ENCODE results near the gene ICAM1. TPM values are rescaled to one million over a fixed set of nuclear protein-coding genes. Genes with fewer than 3 reads are reported as not detected.

The ICAM1 gene
- total and polyA plus RNA-seq, 2 of the 13 experiments (the other 11 are each of a cell fraction or from before 2014, with no cell fraction given), result 37.9 to 98.4 TPM

DNA sequence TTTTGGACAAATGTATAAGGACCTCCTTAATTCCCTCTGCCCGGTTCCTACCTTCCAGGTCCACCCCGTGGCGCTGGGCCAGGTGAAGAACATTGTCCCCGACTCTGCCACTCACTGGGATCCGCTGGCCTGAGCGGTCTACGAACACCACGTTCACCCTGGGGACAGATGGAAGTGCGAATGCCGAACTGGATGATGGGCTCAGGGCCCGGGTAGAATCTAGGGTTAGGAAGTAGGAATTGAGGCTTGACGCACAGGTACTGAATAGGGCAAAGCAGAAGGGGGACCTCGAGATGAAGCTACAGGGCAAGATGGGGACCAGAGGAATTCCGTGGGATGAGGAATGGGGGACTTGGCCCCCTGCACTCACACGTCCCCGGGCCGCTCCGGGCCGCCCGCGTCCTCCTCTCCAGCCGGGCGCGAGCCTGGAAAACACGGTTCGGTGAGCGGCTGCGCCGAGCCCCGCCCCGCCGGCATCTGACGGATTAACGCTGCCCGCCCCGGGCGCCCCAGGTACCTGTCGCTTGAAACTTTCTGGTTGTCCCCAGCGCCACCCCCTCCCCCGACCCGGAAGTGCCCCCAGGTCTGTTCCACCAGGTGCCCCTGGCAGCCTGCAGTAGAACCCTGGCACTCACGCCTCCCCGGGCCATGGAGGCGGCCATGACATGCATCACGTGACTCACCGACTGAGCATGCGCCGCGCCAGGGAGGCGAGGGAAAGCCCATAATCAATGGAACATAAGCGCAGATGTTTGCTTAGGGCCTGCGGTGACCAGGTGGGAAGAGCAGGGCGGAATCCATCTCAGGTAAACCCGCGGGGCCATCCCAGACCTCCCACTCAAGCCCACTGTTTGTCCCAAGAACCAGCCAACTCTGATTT is 44.7 kb downstream of the ICAM1 start, which contains the start of gene FDX2 (continued):
- TF ChIP-seq ZFX (CRISPR knock-in tag; IDR thresholded peaks at IDR 0.05; ENCODE audit: low read depth) (peak; percentile 63; the same call in 1 of the 2 replicates), GATAD2A (CRISPR knock-in tag; IDR thresholded peaks at IDR 0.05) (0 out of 2 replicates have a peak, but pooled peaks have one; percentile 24), ELF1 (CRISPR knock-in tag; IDR thresholded peaks at IDR 0.05) (peak; percentile 83), IRX3 (CRISPR knock-in tag; IDR thresholded peaks at IDR 0.05; ENCODE audit: borderline replicate concordance, low read depth) (peak; percentile 19; the same call in 1 of the 2 replicates), ZNF235 (CRISPR knock-in tag; IDR thresholded peaks at IDR 0.05; ENCODE audit: borderline replicate concordance) (peak; percentile 21; the same call in 1 of the 2 replicates), ZNF12 (CRISPR knock-in tag; IDR thresholded peaks at IDR 0.05) (no peak), FOXA3 (CRISPR knock-in tag; IDR thresholded peaks at IDR 0.05) (peak; percentile 77), ZNF510 (CRISPR knock-in tag; IDR thresholded peaks at IDR 0.05; ENCODE audit: low read depth) (0 out of 2 replicates have a peak, but pooled peaks have one; percentile 41), SRY (CRISPR knock-in tag; IDR thresholded peaks at IDR 0.05) (no peak), ZNF781 (CRISPR knock-in tag; IDR thresholded peaks at IDR 0.05; ENCODE audit: borderline replicate concordance, not compliant biosample characterization) (peak; percentile 27), CBX2 (IDR thresholded peaks at IDR 0.05; ENCODE audit: low read depth, low read length) (no peak), CBX2 (CRISPR knock-in tag; IDR thresholded peaks at IDR 0.05; ENCODE audit: low read depth) (no peak), CHD2 (IDR thresholded peaks at IDR 0.05; ENCODE audit: low read depth, low read length) (no peak; the same call in 1 of the 2 replicates), KDM5A (IDR thresholded peaks at IDR 0.05; ENCODE audit: borderline replicate concordance, low read length) (peak; percentile 91), FOXM1 (CRISPR knock-in tag; IDR thresholded peaks at IDR 0.05) (no peak), ZNF34 (CRISPR knock-in tag; IDR thresholded peaks at IDR 0.05; ENCODE audit: borderline replicate concordance) (0 out of 2 replicates have a peak, but pooled peaks have one; percentile 57), RELA (CRISPR knock-in tag; IDR thresholded peaks at IDR 0.05) (no peak)
- TF ChIP-seq, protein P1, sequence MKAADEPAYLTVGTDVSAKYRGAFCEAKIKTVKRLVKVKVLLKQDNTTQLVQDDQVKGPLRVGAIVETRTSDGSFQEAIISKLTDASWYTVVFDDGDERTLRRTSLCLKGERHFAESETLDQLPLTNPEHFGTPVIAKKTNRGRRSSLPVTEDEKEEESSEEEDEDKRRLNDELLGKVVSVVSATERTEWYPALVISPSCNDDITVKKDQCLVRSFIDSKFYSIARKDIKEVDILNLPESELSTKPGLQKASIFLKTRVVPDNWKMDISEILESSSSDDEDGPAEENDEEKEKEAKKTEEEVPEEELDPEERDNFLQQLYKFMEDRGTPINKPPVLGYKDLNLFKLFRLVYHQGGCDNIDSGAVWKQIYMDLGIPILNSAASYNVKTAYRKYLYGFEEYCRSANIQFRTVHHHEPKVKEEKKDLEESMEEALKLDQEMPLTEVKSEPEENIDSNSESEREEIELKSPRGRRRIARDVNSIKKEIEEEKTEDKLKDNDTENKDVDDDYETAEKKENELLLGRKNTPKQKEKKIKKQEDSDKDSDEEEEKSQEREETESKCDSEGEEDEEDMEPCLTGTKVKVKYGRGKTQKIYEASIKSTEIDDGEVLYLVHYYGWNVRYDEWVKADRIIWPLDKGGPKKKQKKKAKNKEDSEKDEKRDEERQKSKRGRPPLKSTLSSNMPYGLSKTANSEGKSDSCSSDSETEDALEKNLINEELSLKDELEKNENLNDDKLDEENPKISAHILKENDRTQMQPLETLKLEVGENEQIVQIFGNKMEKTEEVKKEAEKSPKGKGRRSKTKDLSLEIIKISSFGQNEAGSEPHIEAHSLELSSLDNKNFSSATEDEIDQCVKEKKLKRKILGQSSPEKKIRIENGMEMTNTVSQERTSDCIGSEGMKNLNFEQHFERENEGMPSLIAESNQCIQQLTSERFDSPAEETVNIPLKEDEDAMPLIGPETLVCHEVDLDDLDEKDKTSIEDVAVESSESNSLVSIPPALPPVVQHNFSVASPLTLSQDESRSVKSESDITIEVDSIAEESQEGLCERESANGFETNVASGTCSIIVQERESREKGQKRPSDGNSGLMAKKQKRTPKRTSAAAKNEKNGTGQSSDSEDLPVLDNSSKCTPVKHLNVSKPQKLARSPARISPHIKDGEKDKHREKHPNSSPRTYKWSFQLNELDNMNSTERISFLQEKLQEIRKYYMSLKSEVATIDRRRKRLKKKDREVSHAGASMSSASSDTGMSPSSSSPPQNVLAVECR (CRISPR knock-in tag; IDR thresholded peaks at IDR 0.05; ENCODE audit: borderline replicate concordance), result peak; percentile 95
- TF ChIP-seq, protein P2, sequence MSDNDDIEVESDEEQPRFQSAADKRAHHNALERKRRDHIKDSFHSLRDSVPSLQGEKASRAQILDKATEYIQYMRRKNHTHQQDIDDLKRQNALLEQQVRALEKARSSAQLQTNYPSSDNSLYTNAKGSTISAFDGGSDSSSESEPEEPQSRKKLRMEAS (IDR thresholded peaks at IDR 0.05), result peak; percentile 96
- TF ChIP-seq, protein P3, sequence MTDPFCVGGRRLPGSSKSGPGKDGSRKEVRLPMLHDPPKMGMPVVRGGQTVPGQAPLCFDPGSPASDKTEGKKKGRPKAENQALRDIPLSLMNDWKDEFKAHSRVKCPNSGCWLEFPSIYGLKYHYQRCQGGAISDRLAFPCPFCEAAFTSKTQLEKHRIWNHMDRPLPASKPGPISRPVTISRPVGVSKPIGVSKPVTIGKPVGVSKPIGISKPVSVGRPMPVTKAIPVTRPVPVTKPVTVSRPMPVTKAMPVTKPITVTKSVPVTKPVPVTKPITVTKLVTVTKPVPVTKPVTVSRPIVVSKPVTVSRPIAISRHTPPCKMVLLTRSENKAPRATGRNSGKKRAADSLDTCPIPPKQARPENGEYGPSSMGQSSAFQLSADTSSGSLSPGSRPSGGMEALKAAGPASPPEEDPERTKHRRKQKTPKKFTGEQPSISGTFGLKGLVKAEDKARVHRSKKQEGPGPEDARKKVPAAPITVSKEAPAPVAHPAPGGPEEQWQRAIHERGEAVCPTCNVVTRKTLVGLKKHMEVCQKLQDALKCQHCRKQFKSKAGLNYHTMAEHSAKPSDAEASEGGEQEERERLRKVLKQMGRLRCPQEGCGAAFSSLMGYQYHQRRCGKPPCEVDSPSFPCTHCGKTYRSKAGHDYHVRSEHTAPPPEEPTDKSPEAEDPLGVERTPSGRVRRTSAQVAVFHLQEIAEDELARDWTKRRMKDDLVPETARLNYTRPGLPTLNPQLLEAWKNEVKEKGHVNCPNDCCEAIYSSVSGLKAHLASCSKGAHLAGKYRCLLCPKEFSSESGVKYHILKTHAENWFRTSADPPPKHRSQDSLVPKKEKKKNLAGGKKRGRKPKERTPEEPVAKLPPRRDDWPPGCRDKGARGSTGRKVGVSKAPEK (CRISPR knock-in tag; IDR thresholded peaks at IDR 0.05; ENCODE audit: borderline replicate concordance), result 0 out of 2 replicates have a peak, but pooled peaks have one; percentile 23
- TF ChIP-seq, protein P4, sequence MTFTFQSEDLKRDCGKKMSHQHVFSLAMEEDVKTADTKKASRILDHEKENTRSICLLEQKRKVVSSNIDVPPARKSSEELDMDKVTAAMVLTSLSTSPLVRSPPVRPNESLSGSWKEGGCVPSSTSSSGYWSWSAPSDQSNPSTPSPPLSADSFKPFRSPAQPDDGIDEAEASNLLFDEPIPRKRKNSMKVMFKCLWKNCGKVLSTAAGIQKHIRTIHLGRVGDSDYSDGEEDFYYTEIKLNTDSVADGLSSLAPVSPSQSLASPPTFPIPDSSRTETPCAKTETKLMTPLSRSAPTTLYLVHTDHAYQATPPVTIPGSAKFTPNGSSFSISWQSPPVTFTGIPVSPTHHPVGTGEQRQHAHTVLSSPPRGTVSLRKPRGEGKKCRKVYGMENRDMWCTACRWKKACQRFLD (CRISPR knock-in tag; IDR thresholded peaks at IDR 0.05; ENCODE audit: borderline replicate concordance), result no peak

Data from HepG2 (cell line).